GM18951 (cell line): ENCODE data around the gene HLA-B.

Experiments
- POLR2A ChIP-seq: IDR thresholded peaks from 4 replicates; pipeline ENCODE4 v1.6.1; 2011; ENCODE audit warnings: mild to moderate bottlenecking; ENCODE audit not compliant: insufficient read length, insufficient read depth; ENCODE audit errors: extremely low read depth
- in situ Hi-C: fragments of 300-500 bp; cut with MboI; formaldehyde crosslinking; loops from one replicate; pipeline ENCODE4 v1.12.0; 2022; ENCODE audit warnings: low sequenced_read_pairs, mixed read lengths, inconsistent platforms; ENCODE audit not compliant: unreplicated experiment

HLA-B gene

GRCh38 chr6:31368461-31368860, 11.5 kb upstream of the HLA-B start:
- no peak for TF ChIP-seq POLR2A
- in situ Hi-C loops, result loop anchor here (10.0 kb wide), 1 partner anchor 234 kb away; the partner anchor contains the start of gene PSORS1C2

- no peak for TF ChIP-seq POLR2A
- in situ Hi-C loops, result loop anchor here (10.0 kb wide), 1 partner anchor 232 kb away; the partner anchor contains the start of gene PSORS1C2
Measured at GRCh38 chr6:31366693-31367470, 9.9 kb upstream of the HLA-B start.

GRCh38 chr6:31365864-31366263, 8.9 kb upstream of the HLA-B start:
- TF ChIP-seq POLR2A, result no peak
- in situ Hi-C loops, result loop anchor here (10.0 kb wide), 1 partner anchor 231 kb away; the partner anchor contains the start of gene PSORS1C2

GRCh38 chr6:31363811-31364210, 6.8 kb upstream of the HLA-B start:
- no peak for TF ChIP-seq POLR2A
- in situ Hi-C loops, result loop anchor here (5.0 to 10.0 kb wide), 2 partner anchors 167 to 229 kb away; partner anchors contain the start of gene PSORS1C2

GRCh38 chr6:31362751-31363150, 5.8 kb upstream of the HLA-B start:
- no peak for TF ChIP-seq POLR2A
- in situ Hi-C loops, result loop anchor here (5.0 to 10.0 kb wide), 2 partner anchors 165 to 228 kb away; partner anchors contain the start of gene PSORS1C2

GRCh38 chr6:31359581-31359980, 2.6 kb upstream of the HLA-B start:
- in situ Hi-C loops, result no loop called here
- TF ChIP-seq POLR2A, result no peak

GRCh38 chr6:31358302-31358701, 1.3 kb upstream of the HLA-B start:
- no peak for TF ChIP-seq POLR2A
- in situ Hi-C loops, result no loop called here

GRCh38 chr6:31357886-31358285, 907 bp upstream of the HLA-B start:
- in situ Hi-C loops, result no loop called here

GRCh38 chr6:31356216-31356945, 598 bp downstream of the HLA-B start:
- peak; percentile 4 for TF ChIP-seq POLR2A
- in situ Hi-C loops, result no loop called here

More at GRCh38 chr6:31357886-31358285, 907 bp upstream of the HLA-B start:
- TF ChIP-seq POLR2A, result no peak

GRCh38 chr6:31355583-31355948, 1.4 kb downstream of the HLA-B start:
- TF ChIP-seq POLR2A, result no peak
- in situ Hi-C loops, result no loop called here

GRCh38 chr6:31354864-31355582, 2.0 kb downstream of the HLA-B start:
- TF ChIP-seq POLR2A, result peak; percentile 26
- in situ Hi-C loops, result loop anchor here (5.0 kb wide), 1 partner anchor 83 kb away; the partner anchor contains the start of gene HLA-C

GRCh38 chr6:31354158-31354863, 2.7 kb downstream of the HLA-B start:
- in situ Hi-C loops, result loop anchor here (5.0 kb wide), 1 partner anchor 82 kb away; the partner anchor contains the start of gene HLA-C
- TF ChIP-seq POLR2A, result no peak
